Neural cell (in vitro differentiated cells): ENCODE measurements around the gene ST3GAL3. TPM values are rescaled to one million over a fixed set of nuclear protein-coding genes. Genes with fewer than 3 reads are reported as not detected.

Source experiments
- H2AFZ ChIP-seq: fragments of 200-600, 300-800 bp; sonication (generic), shearing (Covaris generic); 2 replicates; pipeline ENCODE4 v1.6.0; 2014; ENCODE audit warnings: low read depth, mild to moderate bottlenecking, antibody characterized with exemption, low read length, moderate library complexity
- H3F3A ChIP-seq: fragments of 200-600 bp; shearing (Covaris generic); 2 replicates; pipeline ENCODE4 v1.6.1; 2016; ENCODE audit warnings: mild to moderate bottlenecking, moderate library complexity, mixed read lengths, antibody characterized with exemption, low read length; ENCODE audit not compliant: insufficient read depth, poor library complexity, severe bottlenecking
- H3K27ac ChIP-seq: fragments of 200-600, 300-800 bp; sonication (generic), shearing (Covaris generic); 2 replicates; pipeline ENCODE4 v1.5.1; 2014; ENCODE audit warnings: mild to moderate bottlenecking, low read length, moderate library complexity
- H3K27me3 ChIP-seq: fragments of 300-800, 200-600 bp; sonication (generic), shearing (Covaris generic); 2 replicates; pipeline ENCODE4 v1.6.0; 2014; ENCODE audit warnings: mild to moderate bottlenecking, low read depth, low read length, moderate library complexity; ENCODE audit not compliant: insufficient read depth
- H3K36me3 ChIP-seq: fragments of 300-800, 200-600 bp; sonication (generic), shearing (Covaris generic); 2 replicates; pipeline ENCODE4 v1.5.1; 2014; ENCODE audit warnings: mild to moderate bottlenecking, antibody characterized with exemption, low read length, moderate library complexity; ENCODE audit not compliant: insufficient read depth
- H3K4me2 ChIP-seq: fragments of 300-800, 200-600 bp; sonication (generic), shearing (Covaris generic); 2 replicates; pipeline ENCODE4 v1.6.0; 2014; ENCODE audit warnings: mild to moderate bottlenecking, low read length
- H3K4me3 ChIP-seq: fragments of 300-800, 200-600 bp; sonication (generic), shearing (Covaris generic); 2 replicates; pipeline ENCODE4 v1.5.1; 2014; ENCODE audit warnings: mild to moderate bottlenecking, low read length, moderate library complexity
- H3K79me2 ChIP-seq: fragments of 200-600 bp; shearing (Covaris generic); replicated peaks from 2 replicates; pipeline ENCODE4 v1.6.0; 2014; ENCODE audit warnings: mild to moderate bottlenecking, low read length, moderate library complexity; ENCODE audit not compliant: insufficient read depth
- H3K9ac ChIP-seq: fragments of 300-800, 200-600 bp; sonication (generic), shearing (Covaris generic); 2 replicates; pipeline ENCODE4 v1.6.1; 2016; ENCODE audit warnings: mild to moderate bottlenecking, low read length, mixed read lengths
- H3K9me2 ChIP-seq: fragments of 200-600 bp; shearing (Covaris generic); 2 replicates; pipeline ENCODE4 v1.6.1; 2016; ENCODE audit warnings: mild to moderate bottlenecking, low read length, mixed read lengths; ENCODE audit not compliant: insufficient read depth
- H3K9me3 ChIP-seq: fragments of 200-600, 300-800 bp; sonication (generic), shearing (Covaris generic); 2 replicates; pipeline ENCODE4 v1.6.1; 2016; ENCODE audit warnings: mild to moderate bottlenecking, mixed run types, low read length, moderate library complexity, mixed read lengths
- H4K20me1 ChIP-seq: fragments of 200-600 bp; shearing (Covaris generic); 2 replicates; pipeline ENCODE4 v1.6.1; 2016; ENCODE audit warnings: mild to moderate bottlenecking, mixed run types; ENCODE audit not compliant: insufficient read depth
- CTCF ChIP-seq: fragments of 450-650 bp; IDR thresholded peaks from 2 replicates; pipeline ENCODE4 v1.5.1; 2014; ENCODE audit warnings: antibody characterized with exemption, mild to moderate bottlenecking, moderate library complexity; ENCODE audit not compliant: poor library complexity, severe bottlenecking
- EP300 ChIP-seq: fragments of 450-650 bp; conservative IDR thresholded peaks from 2 replicates; pipeline ENCODE4 v1.6.1; 2014; ENCODE audit warnings: antibody characterized with exemption, mild to moderate bottlenecking, moderate library complexity; ENCODE audit not compliant: poor library complexity, severe bottlenecking
- EZH2 ChIP-seq: fragments of 200-600, 300-800 bp; shearing (Covaris generic), sonication (generic); IDR thresholded peaks from 2 replicates; pipeline ENCODE4 v1.6.1; 2014; ENCODE audit warnings: antibody characterized with exemption, low read length, borderline replicate concordance, mild to moderate bottlenecking; ENCODE audit not compliant: insufficient read depth, poor library complexity, severe bottlenecking
- MXI1 ChIP-seq: fragments of 450-650 bp; conservative IDR thresholded peaks from 2 replicates; pipeline ENCODE4 v1.6.1; 2014; ENCODE audit warnings: antibody characterized with exemption, mild to moderate bottlenecking; ENCODE audit not compliant: poor library complexity, severe bottlenecking
- POLR2AphosphoS5 ChIP-seq: IDR thresholded peaks from 2 replicates; pipeline ENCODE4 v1.6.1; 2012
- RAD21 ChIP-seq: fragments of 450-650 bp; conservative IDR thresholded peaks from 2 replicates; pipeline ENCODE4 v1.6.1; 2014; ENCODE audit warnings: antibody characterized with exemption, mild to moderate bottlenecking, moderate library complexity
- SMC3 ChIP-seq: fragments of 450-650 bp; conservative IDR thresholded peaks from 2 replicates; pipeline ENCODE4 v1.6.1; 2014; ENCODE audit warnings: antibody characterized with exemption, mild to moderate bottlenecking, moderate library complexity; ENCODE audit not compliant: poor library complexity
- TAF1 ChIP-seq: IDR thresholded peaks from 2 replicates; pipeline ENCODE4 v1.6.1; 2012; ENCODE audit warnings: low read depth
- polyA plus RNA-seq: library from polyadenylated mRNA; depleted of rRNA; stranded (reverse); fragments of >200 nt; gene quantifications from 2 replicates; pipeline ENCODE4 v1.2.3, GENCODE V29; 2014
- TF ChIP-seq, protein P1 (sequence below): IDR thresholded peaks from 2 replicates; pipeline ENCODE4 v1.6.1; 2012; ENCODE audit warnings: borderline replicate concordance

Gene ST3GAL3
- polyA plus RNA-seq, 1 donor from 2014 or later, result 36.8 TPM

DNA sequence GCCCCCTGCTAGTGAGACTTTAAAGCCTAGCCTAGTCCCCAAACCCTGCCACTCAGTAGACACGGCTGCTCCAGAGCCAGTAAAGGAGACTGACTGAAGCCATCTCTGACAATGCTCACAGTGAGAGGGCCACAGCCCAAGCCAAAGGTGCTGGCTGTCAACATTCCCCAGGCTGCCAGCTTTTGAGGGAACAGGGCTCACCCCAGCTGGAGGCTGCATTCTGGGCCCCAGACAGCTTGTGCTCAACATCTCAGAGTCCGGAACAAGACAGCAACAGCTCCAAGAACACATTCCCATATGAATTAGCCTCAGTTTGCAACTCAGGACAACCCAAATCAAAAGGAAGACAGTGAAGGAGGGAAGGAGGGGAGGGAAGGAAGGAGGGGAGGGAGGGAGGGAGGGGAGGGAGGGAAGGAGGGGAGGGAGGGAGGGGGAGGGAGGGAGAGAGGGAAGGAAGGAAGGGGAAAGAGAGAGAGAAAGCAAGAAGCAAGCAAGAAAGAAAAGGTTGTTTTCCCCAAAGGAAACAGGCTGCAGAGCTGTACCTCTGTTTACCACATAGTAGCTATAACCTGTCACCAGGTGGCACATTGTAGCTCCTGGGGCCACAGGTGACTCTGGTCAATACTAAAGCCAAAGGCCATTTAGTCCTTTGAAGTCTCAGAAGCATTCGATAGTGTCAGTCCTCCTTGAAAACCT, 231.7 kb downstream of the ST3GAL3 start:
- Histone ChIP-seq H3K79me2 (no peaks in the 10 kb centered on the region), H4K20me1 (no peaks in the 10 kb centered on the region), H3K9me3 (no peaks in the 10 kb centered on the region), H3K4me2 (no peak overlapping the region), H3K27me3 (peaks cover 20% of the 10 kb centered on the region), H3K9me2 (no peaks in the 10 kb centered on the region), H3K27ac (no peak overlapping the region), H3K36me3 (no peaks in the 10 kb centered on the region), H2AFZ (no peak overlapping the region), H3K4me3 (no peak overlapping the region), H3F3A (no peaks in the 10 kb centered on the region), H3K9ac (no peak overlapping the region)
- TF ChIP-seq RAD21 (no peak), EZH2 (no peak), MXI1 (no peak), TAF1 (no peak), POLR2AphosphoS5 (no peak), SMC3 (no peak), EP300 (no peak), CTCF (no peak)
- TF ChIP-seq, protein P1, sequence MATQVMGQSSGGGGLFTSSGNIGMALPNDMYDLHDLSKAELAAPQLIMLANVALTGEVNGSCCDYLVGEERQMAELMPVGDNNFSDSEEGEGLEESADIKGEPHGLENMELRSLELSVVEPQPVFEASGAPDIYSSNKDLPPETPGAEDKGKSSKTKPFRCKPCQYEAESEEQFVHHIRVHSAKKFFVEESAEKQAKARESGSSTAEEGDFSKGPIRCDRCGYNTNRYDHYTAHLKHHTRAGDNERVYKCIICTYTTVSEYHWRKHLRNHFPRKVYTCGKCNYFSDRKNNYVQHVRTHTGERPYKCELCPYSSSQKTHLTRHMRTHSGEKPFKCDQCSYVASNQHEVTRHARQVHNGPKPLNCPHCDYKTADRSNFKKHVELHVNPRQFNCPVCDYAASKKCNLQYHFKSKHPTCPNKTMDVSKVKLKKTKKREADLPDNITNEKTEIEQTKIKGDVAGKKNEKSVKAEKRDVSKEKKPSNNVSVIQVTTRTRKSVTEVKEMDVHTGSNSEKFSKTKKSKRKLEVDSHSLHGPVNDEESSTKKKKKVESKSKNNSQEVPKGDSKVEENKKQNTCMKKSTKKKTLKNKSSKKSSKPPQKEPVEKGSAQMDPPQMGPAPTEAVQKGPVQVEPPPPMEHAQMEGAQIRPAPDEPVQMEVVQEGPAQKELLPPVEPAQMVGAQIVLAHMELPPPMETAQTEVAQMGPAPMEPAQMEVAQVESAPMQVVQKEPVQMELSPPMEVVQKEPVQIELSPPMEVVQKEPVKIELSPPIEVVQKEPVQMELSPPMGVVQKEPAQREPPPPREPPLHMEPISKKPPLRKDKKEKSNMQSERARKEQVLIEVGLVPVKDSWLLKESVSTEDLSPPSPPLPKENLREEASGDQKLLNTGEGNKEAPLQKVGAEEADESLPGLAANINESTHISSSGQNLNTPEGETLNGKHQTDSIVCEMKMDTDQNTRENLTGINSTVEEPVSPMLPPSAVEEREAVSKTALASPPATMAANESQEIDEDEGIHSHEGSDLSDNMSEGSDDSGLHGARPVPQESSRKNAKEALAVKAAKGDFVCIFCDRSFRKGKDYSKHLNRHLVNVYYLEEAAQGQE, result no peak

DNA sequence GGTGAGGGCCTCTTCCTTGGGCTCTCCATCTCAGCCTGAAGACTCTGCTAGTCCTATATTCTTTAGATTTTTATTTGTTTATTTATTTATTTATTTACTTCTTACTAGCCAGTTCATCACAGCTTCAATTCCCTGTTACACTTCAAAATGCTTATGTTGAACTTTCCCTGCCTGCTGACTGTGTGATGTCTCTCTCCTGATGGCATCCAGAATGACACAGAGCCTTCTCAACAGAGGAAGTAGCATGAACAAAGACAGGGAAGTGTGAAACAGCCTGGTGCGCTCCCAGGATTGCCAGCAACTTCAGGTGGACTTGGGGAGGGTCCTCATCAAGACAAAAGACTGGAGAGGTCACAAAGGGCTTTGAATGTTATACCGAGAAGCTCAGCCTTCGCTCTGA, 235.1 kb downstream of the ST3GAL3 start:
- Histone ChIP-seq H3K79me2 (peaks cover 6% of the 10 kb centered on the region), H3F3A (no peaks in the 10 kb centered on the region), H3K9ac (no peak overlapping the region), H3K4me3 (no peak overlapping the region), H3K9me2 (no peaks in the 10 kb centered on the region), H3K9me3 (no peaks in the 10 kb centered on the region), H3K4me2 (no peak overlapping the region), H4K20me1 (no peaks in the 10 kb centered on the region), H3K36me3 (no peaks in the 10 kb centered on the region), H3K27me3 (no peaks in the 10 kb centered on the region), H2AFZ (no peak overlapping the region), H3K27ac (no peak overlapping the region)
- no peak for TF ChIP-seq SMC3
- TF ChIP-seq EP300, result no peak
- TF ChIP-seq POLR2AphosphoS5, result no peak
- TF ChIP-seq RAD21, result no peak
- no peak for TF ChIP-seq CTCF
- TF ChIP-seq, protein P1, result no peak
- no peak for TF ChIP-seq MXI1
- TF ChIP-seq EZH2, result no peak
- no peak for TF ChIP-seq TAF1
